ENCODE data around the gene MS4A7.

Gene MS4A7

DNA sequence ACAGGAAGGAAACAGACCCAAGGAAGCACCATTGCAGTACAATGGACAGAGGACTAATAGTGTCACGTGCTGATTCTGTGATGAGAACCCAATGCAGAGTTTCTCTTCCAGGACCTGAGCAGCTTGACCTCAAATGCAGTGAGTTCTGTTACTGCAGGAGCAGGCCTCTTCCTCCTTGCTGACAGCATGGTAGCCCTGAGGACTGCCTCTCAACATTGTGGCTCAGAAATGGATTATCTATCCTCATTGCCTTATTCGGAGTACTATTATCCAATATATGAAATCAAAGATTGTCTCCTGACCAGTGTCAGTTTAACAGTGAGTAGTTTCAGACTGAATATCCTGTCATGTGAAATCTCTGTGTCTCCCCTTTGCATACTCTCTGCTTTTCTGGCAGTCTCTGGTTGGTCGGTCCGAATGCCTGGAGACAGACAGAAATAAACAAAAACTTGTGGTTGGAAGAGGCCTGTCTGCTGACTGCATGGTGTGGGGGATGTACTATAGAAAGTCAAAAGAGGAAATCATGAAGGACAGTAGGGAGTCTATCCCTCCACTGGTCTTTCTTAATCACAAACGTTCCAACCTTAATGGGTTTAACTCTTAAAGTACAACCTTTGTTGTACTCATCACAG, 11.1 kb downstream of the MS4A7 start:
- CTCF ChIA-PET = no interaction called here

DNA sequence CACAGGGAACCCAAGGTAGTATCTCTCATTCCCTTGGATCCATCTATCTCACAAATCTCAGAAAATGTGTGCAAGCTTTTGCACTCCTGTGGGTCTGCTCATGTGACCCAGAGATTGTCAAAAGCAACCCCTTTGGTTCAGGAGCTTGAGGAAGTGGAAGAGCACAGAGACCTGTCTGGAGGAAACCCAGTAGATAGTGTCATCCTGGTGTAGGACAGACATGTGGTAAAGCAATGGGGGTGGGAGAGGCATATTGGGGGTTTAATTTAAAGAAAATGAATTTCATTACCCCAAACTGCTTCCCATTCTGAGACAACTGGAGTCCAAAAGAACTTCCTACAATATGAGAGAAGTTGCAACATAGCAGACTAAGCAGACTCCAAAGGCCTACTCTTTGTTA, 12.1 kb downstream of the MS4A7 start:
- Mint-ChIP-seq H3K36me3 (no peaks in the 10 kb centered on the region), H3K4me3 (no peak overlapping the region), H3K27me3 (peaks cover 3% of the 10 kb centered on the region), H3K4me1 (no peaks in the 10 kb centered on the region), H3K9me3 (no peaks in the 10 kb centered on the region), H3K27ac (no peak overlapping the region)
- no peak for DNase-seq
- CTCF ChIA-PET = no interaction called here

More for the DNA sequence above, 11.1 kb downstream of the MS4A7 start:
- peaks cover 3% of the 10 kb centered on the region for H3K27me3 Mint-ChIP-seq
- H3K4me1 Mint-ChIP-seq = no peaks in the 10 kb centered on the region
- H3K36me3 Mint-ChIP-seq = no peaks in the 10 kb centered on the region
- H3K9me3 Mint-ChIP-seq = no peaks in the 10 kb centered on the region
- no peak overlapping the region for H3K27ac Mint-ChIP-seq
- H3K4me3 Mint-ChIP-seq = no peak overlapping the region
- no peak for DNase-seq

DNA sequence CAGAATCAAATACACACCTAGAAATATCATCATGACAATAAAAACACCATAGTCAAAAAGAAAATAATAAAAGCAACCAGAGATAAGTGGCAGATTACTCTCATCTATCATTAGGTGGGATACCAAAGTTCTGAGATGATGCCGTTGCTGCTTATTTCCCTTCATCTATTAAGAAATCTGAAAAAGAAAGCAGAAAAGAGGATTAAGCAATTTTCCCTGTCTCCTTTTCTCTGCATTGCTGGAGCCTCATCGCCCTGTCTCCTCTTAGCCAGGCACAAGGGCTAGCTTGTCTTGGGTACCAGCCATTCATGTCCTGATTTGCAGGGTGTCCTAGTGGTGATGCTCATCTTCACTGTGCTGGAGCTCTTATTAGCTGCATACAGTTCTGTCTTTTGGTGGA, 14.0 kb downstream of the MS4A7 start:
- no peak for DNase-seq
- no peaks in the 10 kb centered on the region for H3K36me3 Mint-ChIP-seq
- no peak overlapping the region for H3K4me3 Mint-ChIP-seq
- H3K27me3 Mint-ChIP-seq = peaks cover 3% of the 10 kb centered on the region
- peaks cover 3% of the 10 kb centered on the region for H3K4me1 Mint-ChIP-seq
- no peaks in the 10 kb centered on the region for H3K9me3 Mint-ChIP-seq
- CTCF ChIA-PET = no interaction called here
- H3K27ac Mint-ChIP-seq = no peak overlapping the region

DNA sequence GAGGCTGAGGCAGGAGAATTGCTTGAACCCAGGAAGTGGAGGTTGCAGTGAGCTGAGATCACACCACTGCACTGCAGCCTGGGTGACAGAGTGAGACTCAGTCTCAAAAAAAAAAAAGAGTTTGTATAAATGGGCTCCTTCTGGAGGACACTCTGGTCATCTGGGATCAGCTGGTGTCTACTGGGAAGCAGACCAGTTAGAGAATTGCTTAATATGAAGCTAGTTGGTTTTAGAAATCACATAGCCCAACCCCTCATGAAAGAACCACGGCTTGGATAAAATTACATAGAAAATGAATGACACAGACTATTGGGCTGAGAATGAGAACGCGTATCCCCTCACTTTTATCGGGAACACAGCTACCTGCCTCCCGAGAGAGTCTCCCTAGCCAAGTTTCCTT, 14.7 kb downstream of the MS4A7 start:
- no peak overlapping the region for H3K27ac Mint-ChIP-seq
- H3K36me3 Mint-ChIP-seq = no peaks in the 10 kb centered on the region
- CTCF ChIA-PET = interaction anchor here (0.7 kb wide), 1 partner anchor 30 kb away, joined by 3 read pairs; no protein-coding TSS in a partner anchor
- no peak overlapping the region for H3K4me3 Mint-ChIP-seq
- H3K4me1 Mint-ChIP-seq = peaks cover 3% of the 10 kb centered on the region
- H3K9me3 Mint-ChIP-seq = no peaks in the 10 kb centered on the region
- H3K27me3 Mint-ChIP-seq = peaks cover 3% of the 10 kb centered on the region
- no peak for DNase-seq

DNA sequence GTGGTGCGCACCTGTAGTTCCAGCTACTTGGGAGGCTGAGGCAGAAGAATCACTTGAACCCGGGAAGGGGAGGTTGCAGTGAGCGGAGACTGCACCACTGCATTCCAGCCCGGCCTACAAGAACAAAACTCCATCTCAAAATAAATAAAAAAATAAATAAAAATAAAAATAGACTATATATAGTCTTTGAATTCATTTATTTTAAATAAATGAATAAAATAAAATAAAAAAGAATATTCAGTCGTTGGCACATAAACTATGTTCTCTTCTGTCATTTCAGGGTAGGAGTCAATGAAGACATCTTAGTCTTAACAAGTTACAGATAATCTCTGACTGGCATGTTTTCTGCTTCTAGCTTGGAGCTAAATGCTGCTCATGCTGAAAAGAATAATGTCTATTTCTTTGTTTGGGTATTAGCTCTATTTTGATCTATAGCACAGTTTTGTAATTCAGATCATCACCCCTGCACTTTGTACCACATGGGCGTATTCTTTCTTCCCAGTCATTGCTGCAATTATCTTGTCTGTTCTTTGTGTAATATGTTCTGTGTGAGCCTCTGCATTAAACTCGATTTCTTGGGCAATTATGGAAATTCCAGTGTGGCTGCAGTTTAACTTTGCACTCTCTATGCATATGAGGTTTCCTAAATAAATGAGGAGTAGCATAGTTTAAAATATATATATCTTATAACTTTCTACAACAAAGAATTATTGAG, 16.5 kb downstream of the MS4A7 start:
- Mint-ChIP-seq H3K27ac (no peak overlapping the region), H3K4me1 (peaks cover 3% of the 10 kb centered on the region), H3K27me3 (peaks cover 8% of the 10 kb centered on the region), H3K4me3 (no peak overlapping the region), H3K9me3 (no peaks in the 10 kb centered on the region), H3K36me3 (no peaks in the 10 kb centered on the region)
- CTCF ChIA-PET = no interaction called here
- no peak for DNase-seq

DNA sequence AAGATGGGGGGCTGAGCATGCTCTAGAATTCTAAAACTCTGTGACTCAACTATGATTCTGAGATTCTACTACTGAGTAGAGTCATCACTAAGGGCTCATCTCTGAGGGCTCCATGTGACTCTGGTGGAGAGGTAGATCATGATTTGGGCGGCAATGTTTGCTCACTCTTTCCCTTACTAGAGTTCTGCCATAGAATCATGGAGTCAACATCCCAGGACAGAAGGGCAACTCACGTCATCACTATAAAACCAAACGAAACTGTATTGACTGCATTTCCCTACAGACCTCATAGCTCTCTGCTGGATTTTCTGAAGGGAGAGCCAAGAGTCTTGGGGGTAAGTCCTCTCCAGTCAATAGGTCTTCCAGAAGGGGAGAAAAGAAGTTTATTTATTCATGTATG, 18.1 kb downstream of the MS4A7 start, which contains the start of gene MS4A14:
Gene MS4A14 (plus strand): TSS at position 78 of the 400 bp plus-strand sequence. CDS start 120 bp downstream, at position 198.
- H3K4me3 Mint-ChIP-seq = no peak within 1 kb of the TSS
- peaks cover 3% of the 10 kb centered on the region for H3K4me1 Mint-ChIP-seq
- H3K9me3 Mint-ChIP-seq = no peaks in the 10 kb centered on the region
- no peak for DNase-seq
- peaks cover 11% of the 10 kb centered on the region for H3K27me3 Mint-ChIP-seq
- no peak within 1 kb of the TSS for H3K27ac Mint-ChIP-seq
- CTCF ChIA-PET = no interaction called here
- no peaks in the 10 kb centered on the region for H3K36me3 Mint-ChIP-seq

DNA sequence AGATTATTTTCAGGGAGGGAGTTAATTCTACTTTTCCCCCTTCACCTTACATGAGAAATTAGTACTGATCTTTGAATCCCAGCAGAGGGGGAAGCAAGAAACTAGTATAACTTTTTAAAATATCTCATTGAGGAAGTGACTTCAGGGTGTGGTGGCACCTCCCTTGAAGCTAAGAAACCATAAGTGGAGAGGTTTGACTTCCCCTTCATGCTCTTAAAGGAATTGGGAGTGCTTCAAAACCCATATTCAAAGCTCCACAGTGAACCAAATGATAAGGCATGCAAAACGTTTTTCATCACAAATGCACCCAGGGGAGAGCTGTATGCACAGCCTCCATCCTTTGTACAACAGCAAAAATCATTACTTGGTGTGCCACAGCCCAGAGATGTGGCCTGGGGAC, 18.5 kb downstream of the MS4A7 start:
- Mint-ChIP-seq H3K36me3 (no peaks in the 10 kb centered on the region), H3K4me1 (peaks cover 3% of the 10 kb centered on the region), H3K4me3 (no peak overlapping the region), H3K27ac (no peak overlapping the region), H3K9me3 (no peaks in the 10 kb centered on the region), H3K27me3 (peaks cover 11% of the 10 kb centered on the region)
- no peak for DNase-seq
- CTCF ChIA-PET = no interaction called here

DNA sequence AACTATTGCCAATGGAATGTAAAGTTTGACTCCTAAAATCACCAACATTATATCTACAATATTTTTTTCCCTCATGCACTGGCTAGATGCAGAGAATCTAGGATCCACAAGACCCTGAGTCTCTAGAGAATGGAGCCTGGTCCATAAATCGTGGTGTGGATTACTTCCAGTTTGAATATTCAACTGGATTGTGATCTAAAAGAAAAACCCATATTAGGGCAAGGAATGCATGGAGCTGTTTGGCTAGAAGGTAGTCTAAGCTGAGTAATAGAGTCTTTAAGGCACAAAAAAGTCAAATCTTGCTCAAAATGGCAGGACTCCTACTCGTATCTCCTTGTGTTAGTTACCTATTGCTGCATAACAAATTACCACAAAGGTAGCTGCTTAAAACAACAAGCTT, 41.7 kb downstream of the MS4A7 start:
- H3K27me3 Mint-ChIP-seq = no peaks in the 10 kb centered on the region
- CTCF ChIA-PET = interaction anchor here (1.2 kb wide), 1 partner anchor 77 kb away, joined by 3 read pairs; no protein-coding TSS in a partner anchor
- H3K27ac Mint-ChIP-seq = no peak overlapping the region
- H3K4me1 Mint-ChIP-seq = no peaks in the 10 kb centered on the region
- no peak overlapping the region for H3K4me3 Mint-ChIP-seq
- no peaks in the 10 kb centered on the region for H3K36me3 Mint-ChIP-seq
- H3K9me3 Mint-ChIP-seq = no peaks in the 10 kb centered on the region
- DNase-seq = no peak

DNA sequence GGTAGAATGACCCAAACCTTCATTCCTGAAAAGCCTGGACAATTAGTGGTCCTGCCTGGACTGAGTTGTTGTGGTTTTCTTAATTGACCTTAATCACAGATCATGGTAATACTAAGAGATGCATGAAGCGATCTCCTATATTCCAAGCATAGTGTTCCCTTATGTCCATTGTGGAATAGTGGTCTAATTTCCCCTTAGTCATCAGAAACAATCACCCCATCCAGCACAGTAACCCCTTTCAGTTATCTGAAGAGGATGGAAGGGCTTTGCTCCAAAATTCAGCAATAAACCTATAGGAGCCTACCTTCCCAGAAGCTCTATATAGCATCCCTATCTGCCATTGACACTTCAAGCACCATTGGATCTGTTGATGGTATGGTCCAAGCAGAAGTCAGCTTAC, 44.3 kb downstream of the MS4A7 start:
- Mint-ChIP-seq H3K27me3 (no peaks in the 10 kb centered on the region), H3K9me3 (no peaks in the 10 kb centered on the region), H3K36me3 (no peaks in the 10 kb centered on the region), H3K27ac (no peak overlapping the region), H3K4me1 (no peaks in the 10 kb centered on the region), H3K4me3 (no peak overlapping the region)
- CTCF ChIA-PET = no interaction called here
- DNase-seq = no peak

DNA sequence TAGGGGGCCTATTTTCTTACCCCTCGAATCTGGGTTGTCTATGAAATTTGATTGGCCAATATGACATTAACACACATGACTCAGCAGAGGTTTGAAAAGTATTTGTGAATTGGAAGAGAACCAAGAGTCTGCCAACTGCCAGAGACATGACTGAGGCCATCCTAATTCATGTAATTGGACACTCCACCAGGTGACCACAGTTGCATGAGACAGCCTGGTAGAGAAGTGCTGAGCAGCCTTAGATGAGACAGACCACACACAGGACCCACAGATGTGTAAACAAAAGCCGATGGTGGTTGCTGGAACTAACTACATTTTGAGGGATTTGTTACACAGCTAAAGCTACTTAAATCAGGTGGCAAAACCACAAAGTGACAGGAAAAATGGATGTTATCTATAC, 50.2 kb downstream of the MS4A7 start:
- no peak for DNase-seq
- H3K9me3 Mint-ChIP-seq = no peaks in the 10 kb centered on the region
- CTCF ChIA-PET = no interaction called here
- H3K4me3 Mint-ChIP-seq = no peak overlapping the region
- H3K27me3 Mint-ChIP-seq = peaks cover 5% of the 10 kb centered on the region
- no peaks in the 10 kb centered on the region for H3K4me1 Mint-ChIP-seq
- H3K27ac Mint-ChIP-seq = no peak overlapping the region
- H3K36me3 Mint-ChIP-seq = no peaks in the 10 kb centered on the region

DNA sequence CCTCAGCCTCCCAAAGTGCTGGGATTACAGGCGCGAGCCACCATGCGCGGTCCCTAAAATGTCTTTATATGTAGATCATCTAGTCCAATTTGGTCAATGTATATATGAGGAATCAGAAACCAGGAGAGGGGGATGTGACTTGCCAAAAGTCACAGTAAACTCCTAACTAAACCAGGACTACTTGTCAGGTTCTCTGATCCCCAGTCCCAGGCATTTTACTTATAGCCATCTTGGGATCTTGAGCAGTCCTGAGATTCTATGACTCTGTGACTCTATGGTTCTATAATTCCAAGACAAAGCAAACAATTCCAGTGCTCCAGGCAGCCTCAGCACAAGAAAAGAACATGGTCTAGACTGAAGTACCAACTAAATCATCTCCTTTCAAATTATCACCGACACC, 50.9 kb downstream of the MS4A7 start, which contains the start of gene MS4A5:
Gene MS4A5 (plus strand): TSS at position 301 of the 400 bp plus-strand sequence. CDS start 103 bp downstream, outside the sequence.
- Mint-ChIP-seq H3K4me3 (no peak within 1 kb of the TSS), H3K27ac (no peak within 1 kb of the TSS), H3K36me3 (no peaks in the 10 kb centered on the region), H3K9me3 (no peaks in the 10 kb centered on the region), H3K4me1 (no peaks in the 10 kb centered on the region), H3K27me3 (peaks cover 5% of the 10 kb centered on the region)
- CTCF ChIA-PET = no interaction called here
- no peak for DNase-seq

DNA sequence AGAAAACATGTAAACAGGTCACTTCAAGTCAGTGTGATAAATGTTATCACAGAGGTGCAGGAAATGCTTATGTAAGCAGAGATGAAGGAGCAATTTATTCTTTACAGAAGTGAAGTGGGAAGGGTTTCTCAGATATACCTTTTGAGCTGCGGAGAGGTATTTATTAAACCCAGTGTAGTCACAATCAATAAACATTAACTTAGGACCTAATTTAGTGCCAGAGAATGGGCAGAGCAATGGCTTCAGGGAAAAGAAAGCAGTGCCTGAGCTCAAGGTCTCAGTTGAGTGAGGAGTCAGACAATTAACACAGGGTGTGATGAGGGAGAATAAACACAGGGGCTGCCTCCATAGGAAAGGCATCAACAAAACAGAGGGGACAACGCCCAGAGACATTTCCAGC, 52.9 kb downstream of the MS4A7 start:
- Mint-ChIP-seq H3K4me3 (no peak overlapping the region), H3K4me1 (no peaks in the 10 kb centered on the region), H3K27me3 (peaks cover 5% of the 10 kb centered on the region), H3K36me3 (no peaks in the 10 kb centered on the region), H3K9me3 (no peaks in the 10 kb centered on the region), H3K27ac (no peak overlapping the region)
- DNase-seq = no peak
- CTCF ChIA-PET = interaction anchor here (1.3 kb wide), 1 partner anchor 188 kb away, joined by 4 read pairs; no protein-coding TSS in a partner anchor

DNA sequence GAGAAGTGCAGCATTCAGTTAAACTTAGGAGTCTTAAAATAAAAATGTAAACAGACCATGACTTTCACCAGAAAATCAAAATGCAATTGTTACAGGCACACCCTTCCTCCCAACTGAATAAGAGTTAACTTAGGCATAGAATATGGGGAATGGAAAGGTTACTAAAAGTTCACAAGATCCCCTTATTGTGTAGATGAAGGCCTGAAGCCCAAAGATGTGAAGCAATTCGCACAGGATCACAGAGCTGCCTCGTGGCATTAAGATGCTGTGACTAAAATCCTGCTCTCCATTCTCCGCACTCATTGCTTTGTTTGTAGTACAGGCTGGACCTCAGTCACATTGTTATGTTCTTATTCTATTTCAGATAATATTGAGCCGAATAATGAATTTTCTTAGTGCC, 55.1 kb downstream of the MS4A7 start:
- Mint-ChIP-seq H3K36me3 (no peaks in the 10 kb centered on the region), H3K9me3 (no peaks in the 10 kb centered on the region), H3K27me3 (peaks cover 4% of the 10 kb centered on the region), H3K27ac (no peak overlapping the region), H3K4me1 (no peaks in the 10 kb centered on the region), H3K4me3 (no peak overlapping the region)
- CTCF ChIA-PET = no interaction called here
- no peak for DNase-seq

Measured in activated naive CD4-positive, alpha-beta T cell treated with anti-CD3 and anti-CD28 coated beads, Interleukin-2, amount 10 ng/mL, durations not matched to agents 7 days and 5 days (primary cell).